ENCODE data around the gene MEF2A. TPM values are rescaled to one million over a fixed set of nuclear protein-coding genes. Genes with fewer than 3 reads are reported as not detected.

Gene MEF2A
- total RNA-seq, 1 donor from 2014 or later = 184 TPM

DNA sequence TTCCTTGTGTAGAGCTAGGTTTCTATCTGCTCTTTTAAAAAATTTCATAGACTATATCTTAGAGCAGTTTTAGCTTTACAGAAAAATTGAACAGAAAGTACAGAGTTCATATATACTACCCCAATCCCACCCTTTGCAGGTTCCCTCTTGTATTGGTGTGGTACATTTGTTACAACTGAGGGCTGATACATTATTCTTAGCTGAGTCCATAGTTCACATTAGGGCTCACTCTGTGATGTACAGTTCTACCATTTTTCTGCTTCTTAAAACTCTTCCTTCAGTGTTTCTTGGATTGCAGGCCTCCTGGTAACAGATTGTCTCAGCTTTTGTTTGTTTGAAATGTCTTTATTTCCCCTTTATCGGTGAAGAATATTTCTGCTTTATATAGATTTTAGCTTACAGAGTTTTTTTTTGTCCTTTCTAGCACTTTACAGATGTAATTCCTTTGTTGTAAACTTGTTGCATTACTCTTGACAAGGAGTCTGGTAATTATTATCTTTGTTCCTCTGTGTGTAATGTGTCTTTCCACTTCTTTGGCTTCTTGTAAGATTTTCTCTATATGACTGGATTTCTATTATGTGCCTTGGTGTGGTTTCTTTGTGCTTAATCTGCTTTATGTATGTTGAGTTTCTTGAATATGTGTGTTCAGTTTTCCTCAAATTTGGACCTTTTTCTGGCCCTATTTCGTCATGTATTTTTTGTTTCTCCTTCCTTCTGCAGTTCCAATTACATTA lies 25.3 kb downstream of the MEF2A start:
- TF ChIP-seq, protein P1, sequence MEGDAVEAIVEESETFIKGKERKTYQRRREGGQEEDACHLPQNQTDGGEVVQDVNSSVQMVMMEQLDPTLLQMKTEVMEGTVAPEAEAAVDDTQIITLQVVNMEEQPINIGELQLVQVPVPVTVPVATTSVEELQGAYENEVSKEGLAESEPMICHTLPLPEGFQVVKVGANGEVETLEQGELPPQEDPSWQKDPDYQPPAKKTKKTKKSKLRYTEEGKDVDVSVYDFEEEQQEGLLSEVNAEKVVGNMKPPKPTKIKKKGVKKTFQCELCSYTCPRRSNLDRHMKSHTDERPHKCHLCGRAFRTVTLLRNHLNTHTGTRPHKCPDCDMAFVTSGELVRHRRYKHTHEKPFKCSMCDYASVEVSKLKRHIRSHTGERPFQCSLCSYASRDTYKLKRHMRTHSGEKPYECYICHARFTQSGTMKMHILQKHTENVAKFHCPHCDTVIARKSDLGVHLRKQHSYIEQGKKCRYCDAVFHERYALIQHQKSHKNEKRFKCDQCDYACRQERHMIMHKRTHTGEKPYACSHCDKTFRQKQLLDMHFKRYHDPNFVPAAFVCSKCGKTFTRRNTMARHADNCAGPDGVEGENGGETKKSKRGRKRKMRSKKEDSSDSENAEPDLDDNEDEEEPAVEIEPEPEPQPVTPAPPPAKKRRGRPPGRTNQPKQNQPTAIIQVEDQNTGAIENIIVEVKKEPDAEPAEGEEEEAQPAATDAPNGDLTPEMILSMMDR (IDR thresholded peaks at IDR 0.05) = no peak
- Mint-ChIP-seq H3K4me3 (ENCODE audit: unreplicated experiment) (no peak overlapping the region), H3K9me3 (ENCODE audit: low read depth) (peaks cover 6% of the 10 kb centered on the region), H3K36me3 (ENCODE audit: low read depth) (peaks cover 6% of the 10 kb centered on the region), H3K27me3 (ENCODE audit: low read depth) (no peaks in the 10 kb centered on the region), H3K4me1 (ENCODE audit: low read depth) (peaks cover 77% of the 10 kb centered on the region), H3K27ac (ENCODE audit: unreplicated experiment) (peak overlapping the region; percentile 49)
- DNase-seq (ENCODE audit: low spot score) = no peak

DNA sequence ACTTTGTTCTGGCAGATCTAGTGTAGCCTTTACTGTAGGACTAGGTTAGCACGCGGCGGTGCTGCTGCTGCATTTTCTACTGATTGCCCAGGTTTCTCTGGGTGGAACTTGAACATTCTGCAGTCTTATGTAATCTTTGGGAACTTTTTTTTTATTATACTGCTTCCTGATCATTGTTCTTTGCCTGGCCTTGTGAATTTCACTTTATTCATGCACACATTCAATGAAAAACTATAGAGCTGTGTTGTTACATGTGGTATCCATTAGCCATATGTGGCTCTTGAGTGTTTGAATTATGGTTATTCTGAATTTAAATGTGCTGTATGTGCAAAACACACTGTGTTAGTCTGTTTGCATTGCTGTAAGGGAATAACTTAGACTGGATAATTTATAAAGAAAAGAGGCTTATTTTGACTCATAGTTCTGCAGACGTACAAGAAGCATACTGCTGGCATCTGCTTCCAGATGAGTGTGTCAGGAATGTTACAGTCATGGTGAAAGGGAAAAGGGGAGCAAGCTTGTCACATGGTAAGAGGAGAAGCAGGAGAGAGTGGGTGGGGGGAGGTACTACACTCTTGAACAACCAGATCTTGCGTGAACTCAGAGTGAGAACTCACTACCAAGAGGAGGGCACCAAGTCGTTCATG lies 26.5 kb downstream of the MEF2A start:
- peaks cover 80% of the 10 kb centered on the region for H3K4me1 Mint-ChIP-seq (ENCODE audit: low read depth)
- peaks cover 2% of the 10 kb centered on the region for H3K9me3 Mint-ChIP-seq (ENCODE audit: low read depth)
- no peak for DNase-seq (ENCODE audit: low spot score)
- H3K36me3 Mint-ChIP-seq (ENCODE audit: low read depth) = peaks cover 2% of the 10 kb centered on the region
- H3K4me3 Mint-ChIP-seq (ENCODE audit: unreplicated experiment) = no peak overlapping the region
- TF ChIP-seq, protein P1 (IDR thresholded peaks at IDR 0.05) = no peak
- peak overlapping the region; percentile 33 for H3K27ac Mint-ChIP-seq (ENCODE audit: unreplicated experiment)
- H3K27me3 Mint-ChIP-seq (ENCODE audit: low read depth) = no peaks in the 10 kb centered on the region

DNA sequence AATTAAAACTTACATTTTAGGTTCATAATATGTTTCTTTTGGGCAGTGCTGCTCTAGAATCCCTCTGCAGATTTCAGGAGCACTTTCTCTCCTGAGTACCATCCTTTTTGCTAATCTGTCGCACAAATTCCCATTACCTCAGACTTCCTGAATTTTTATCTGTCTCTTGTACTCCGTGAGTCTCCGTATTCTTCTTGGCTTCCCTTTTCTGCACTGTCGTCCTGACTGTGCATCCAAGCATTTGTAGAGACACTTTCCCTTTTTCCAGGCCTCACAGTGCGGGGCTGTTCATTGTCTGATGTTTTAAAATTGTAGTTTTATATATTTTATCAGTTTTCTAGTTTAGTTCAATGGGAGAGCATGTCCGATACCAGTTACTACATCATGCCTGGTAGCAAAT lies 27.3 kb downstream of the MEF2A start:
- peaks cover 5% of the 10 kb centered on the region for H3K36me3 Mint-ChIP-seq (ENCODE audit: low read depth)
- DNase-seq (ENCODE audit: low spot score) = no peak
- peaks cover 2% of the 10 kb centered on the region for H3K9me3 Mint-ChIP-seq (ENCODE audit: low read depth)
- no peak overlapping the region for H3K4me3 Mint-ChIP-seq (ENCODE audit: unreplicated experiment)
- TF ChIP-seq, protein P1 (IDR thresholded peaks at IDR 0.05) = no peak
- peak overlapping the region; percentile 41 for H3K27ac Mint-ChIP-seq (ENCODE audit: unreplicated experiment)
- H3K27me3 Mint-ChIP-seq (ENCODE audit: low read depth) = no peaks in the 10 kb centered on the region
- H3K4me1 Mint-ChIP-seq (ENCODE audit: low read depth) = peaks cover 83% of the 10 kb centered on the region

DNA sequence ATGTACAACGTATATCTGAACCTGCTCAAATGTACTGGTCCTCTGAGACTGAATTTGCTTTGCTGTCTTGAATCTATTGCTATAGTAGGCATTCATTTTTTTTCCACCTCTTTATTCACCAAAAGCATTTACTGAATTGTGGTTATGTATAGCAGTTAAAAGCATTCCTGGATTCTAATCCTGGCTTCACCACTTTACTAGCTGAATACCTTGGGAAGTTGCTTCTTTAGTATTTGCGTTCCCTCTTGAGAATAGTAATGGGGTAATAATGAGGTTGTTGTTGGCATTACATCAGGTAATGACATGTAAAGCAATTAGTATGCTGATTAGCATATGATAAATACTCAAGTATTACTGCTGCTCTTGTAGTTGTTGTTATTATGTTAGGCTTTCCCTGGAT lies 29.1 kb downstream of the MEF2A start:
- H3K36me3 Mint-ChIP-seq (ENCODE audit: low read depth) = peaks cover 9% of the 10 kb centered on the region
- peaks cover 2% of the 10 kb centered on the region for H3K9me3 Mint-ChIP-seq (ENCODE audit: low read depth)
- H3K4me1 Mint-ChIP-seq (ENCODE audit: low read depth) = peaks cover 79% of the 10 kb centered on the region
- H3K4me3 Mint-ChIP-seq (ENCODE audit: unreplicated experiment) = no peak overlapping the region
- H3K27ac Mint-ChIP-seq (ENCODE audit: unreplicated experiment) = no peak overlapping the region
- TF ChIP-seq, protein P1 (IDR thresholded peaks at IDR 0.05) = no peak
- DNase-seq (ENCODE audit: low spot score) = no peak
- no peaks in the 10 kb centered on the region for H3K27me3 Mint-ChIP-seq (ENCODE audit: low read depth)

DNA sequence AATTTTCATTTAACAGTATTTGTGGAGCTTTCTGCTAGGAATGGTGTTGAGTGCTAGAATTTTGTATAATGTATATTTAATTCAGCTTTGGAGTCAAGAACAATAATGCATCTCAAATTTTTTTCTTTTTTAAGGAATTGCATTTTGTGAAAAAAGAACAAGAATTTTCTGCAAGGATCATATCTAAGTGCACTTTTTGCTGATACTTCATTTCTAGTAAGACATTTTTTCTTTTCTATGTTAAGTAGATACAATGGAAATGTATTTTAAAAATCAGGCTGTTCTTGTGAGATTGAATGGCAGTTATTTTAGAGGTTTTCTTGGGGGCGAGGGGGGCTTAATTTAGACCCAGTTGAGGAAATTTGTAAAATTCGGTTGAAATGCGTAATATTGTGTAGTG lies 32.5 kb downstream of the MEF2A start:
- Mint-ChIP-seq H3K27ac (ENCODE audit: unreplicated experiment) (no peak overlapping the region), H3K4me1 (ENCODE audit: low read depth) (peaks cover 73% of the 10 kb centered on the region), H3K36me3 (ENCODE audit: low read depth) (peaks cover 29% of the 10 kb centered on the region), H3K4me3 (ENCODE audit: unreplicated experiment) (no peak overlapping the region), H3K27me3 (ENCODE audit: low read depth) (no peaks in the 10 kb centered on the region), H3K9me3 (ENCODE audit: low read depth) (peaks cover 6% of the 10 kb centered on the region)
- DNase-seq (ENCODE audit: low spot score) = no peak
- TF ChIP-seq, protein P1 (IDR thresholded peaks at IDR 0.05) = no peak
